Testis (tissue), 3 donors: ENCODE data around the gene ALDH2. TPM values are rescaled to one million over a fixed set of nuclear protein-coding genes. Genes with fewer than 3 reads are reported as not detected.
"Not testable (repeated sequence)": the region's sequence is repeated elsewhere in the genome, so short reads cannot be mapped to it uniquely, and the experiment has no call there.

Experiments used
- DNase-seq: peaks from one replicate; pipeline ENCODE4 v3.0.0-alpha.2; 2019
- H3K27ac ChIP-seq, 2 donors: fragments of 200-600 bp; sonication (generic); one replicate each; pipeline ENCODE4 v1.5.1; 2019
- H3K27me3 ChIP-seq: fragments of 200-600 bp; sonication (generic); one replicate; pipeline ENCODE4 v1.5.1; 2019
- H3K36me3 ChIP-seq: fragments of 200-600 bp; sonication (generic); one replicate; pipeline ENCODE4 v1.5.1; 2017; ENCODE audit warnings: low read depth; ENCODE audit errors: missing control alignments
- H3K4me1 ChIP-seq: fragments of 200-600 bp; sonication (generic); one replicate; pipeline ENCODE4 v1.5.1; 2019
- H3K4me3 ChIP-seq, 2 donors: fragments of 200-600 bp; sonication (generic); one replicate each; pipeline ENCODE4 v1.5.1; 2017 to 2019
- H3K9me3 ChIP-seq: fragments of 200-600 bp; sonication (generic); one replicate; pipeline ENCODE4 v1.5.1; 2017
- POLR2A ChIP-seq: fragments of 450-650 bp; IDR thresholded peaks from one replicate; pipeline ENCODE4 v1.6.1; 2017; ENCODE audit warnings: antibody characterized with exemption, mild to moderate bottlenecking, moderate library complexity
- WGBS, 2 donors: methylation state at CpG; one replicate each; pipeline ENCODE4 v1.1.5; 2018; 5-methylcytosine and 5-hydroxymethylcytosine counted together
- intact Hi-C: fragments of 100-400 bp; cut with DNase I; formaldehyde crosslinking; loops from one replicate; pipeline ENCODE4 v1.15.1; 2023; ENCODE audit warnings: low total_unique reads
- polyA plus RNA-seq: library from polyadenylated mRNA; stranded (reverse); fragments of 350-450 nt; fragmentation: Illumina TruSeq; extraction: RNeasy Lipid Tissue Mini Kit (QIAGEN cat#74804); gene quantifications from one replicate; pipeline ENCODE4 v1.2.3, GENCODE V29; 2014; ENCODE audit warnings: low read depth, low replicate concordance; ENCODE audit not compliant: insufficient read depth
- total RNA-seq, 2 donors: library from RNA; depleted of rRNA; stranded (reverse); fragments of >200 nt; gene quantifications; one replicate each; pipeline ENCODE4 v1.2.3, GENCODE V29; 2016
- TF ChIP-seq, protein P1 (sequence below), 3 experiments: fragments of 450-650 bp in 2 of 3; fragments of 200-600 bp in 1 of 3; sonication (generic) in 1 of 3; IDR thresholded peaks; one replicate each; pipeline ENCODE4 v1.5.1; 2016 to 2019; ENCODE audit warnings: antibody characterized with exemption in 3 of 3, mild to moderate bottlenecking in 2 of 3, moderate library complexity in 1 of 3

ALDH2 gene
- total and polyA plus RNA-seq, 3 donors from 2014 or later = 58.4 to 96.4 (median 76.6) TPM

DNA sequence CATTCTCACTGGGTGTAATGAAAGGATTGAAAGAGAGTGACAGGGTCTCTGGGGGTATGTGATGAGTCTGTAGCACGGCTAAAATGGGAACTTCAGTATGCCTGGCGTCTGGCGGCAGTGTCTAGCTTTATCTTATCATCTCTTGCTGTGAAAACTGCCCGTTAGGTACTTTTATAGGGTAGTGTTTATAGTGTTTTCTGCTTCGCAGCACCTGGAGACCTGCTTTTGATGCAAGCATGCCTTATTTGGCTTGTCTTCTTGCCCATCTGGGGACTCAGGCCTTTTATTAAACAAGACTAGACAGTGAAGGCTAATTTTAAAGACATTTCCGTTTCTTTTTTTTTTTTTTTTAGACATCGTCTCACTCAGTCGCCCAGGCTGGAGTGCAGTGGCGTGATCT, 36.3 kb upstream of the ALDH2 start:
- H3K36me3 ChIP-seq = no peaks in the 10 kb centered on the region
- DNase-seq = no peak
- 93 to 96% methylated on average over 9 of the region's 9 CpGs for WGBS, 2 donors
- no peaks in the 10 kb centered on the region for H3K9me3 ChIP-seq
- H3K27ac ChIP-seq = no peak overlapping the region
- H3K27me3 ChIP-seq = no peaks in the 10 kb centered on the region
- intact Hi-C loops = no loop called here
- H3K4me3 ChIP-seq = no peak overlapping the region
- H3K4me1 ChIP-seq = no peaks in the 10 kb centered on the region
- no peak for TF ChIP-seq POLR2A
- TF ChIP-seq, protein P1, sequence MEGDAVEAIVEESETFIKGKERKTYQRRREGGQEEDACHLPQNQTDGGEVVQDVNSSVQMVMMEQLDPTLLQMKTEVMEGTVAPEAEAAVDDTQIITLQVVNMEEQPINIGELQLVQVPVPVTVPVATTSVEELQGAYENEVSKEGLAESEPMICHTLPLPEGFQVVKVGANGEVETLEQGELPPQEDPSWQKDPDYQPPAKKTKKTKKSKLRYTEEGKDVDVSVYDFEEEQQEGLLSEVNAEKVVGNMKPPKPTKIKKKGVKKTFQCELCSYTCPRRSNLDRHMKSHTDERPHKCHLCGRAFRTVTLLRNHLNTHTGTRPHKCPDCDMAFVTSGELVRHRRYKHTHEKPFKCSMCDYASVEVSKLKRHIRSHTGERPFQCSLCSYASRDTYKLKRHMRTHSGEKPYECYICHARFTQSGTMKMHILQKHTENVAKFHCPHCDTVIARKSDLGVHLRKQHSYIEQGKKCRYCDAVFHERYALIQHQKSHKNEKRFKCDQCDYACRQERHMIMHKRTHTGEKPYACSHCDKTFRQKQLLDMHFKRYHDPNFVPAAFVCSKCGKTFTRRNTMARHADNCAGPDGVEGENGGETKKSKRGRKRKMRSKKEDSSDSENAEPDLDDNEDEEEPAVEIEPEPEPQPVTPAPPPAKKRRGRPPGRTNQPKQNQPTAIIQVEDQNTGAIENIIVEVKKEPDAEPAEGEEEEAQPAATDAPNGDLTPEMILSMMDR (IDR thresholded peaks at IDR 0.05) = no peak

DNA sequence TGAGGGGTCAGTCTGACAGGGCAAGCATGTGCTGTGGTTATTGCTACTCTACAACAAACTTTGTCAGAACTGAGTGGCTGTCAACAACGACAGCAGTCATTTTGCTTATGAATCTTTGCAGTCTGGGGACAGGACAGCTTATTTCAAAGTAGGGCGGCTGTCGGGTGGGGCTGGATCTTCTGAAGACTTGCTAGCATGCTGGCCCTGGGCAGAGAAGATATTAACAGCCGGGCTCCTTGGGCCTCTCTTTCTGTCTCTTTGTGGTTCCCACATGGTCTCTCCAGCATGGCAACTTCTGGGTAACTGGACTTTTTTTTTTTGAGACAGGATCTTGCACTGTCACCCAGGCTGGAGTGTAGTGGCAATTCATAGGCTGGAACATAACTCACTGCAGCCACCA, 33.9 kb upstream of the ALDH2 start:
- no peak for DNase-seq
- 91 to 93% methylated on average over 4 of the region's 4 CpGs for WGBS, 2 donors
- intact Hi-C loops = no loop called here
- TF ChIP-seq, protein P1 (IDR thresholded peaks at IDR 0.05) = no peak
- TF ChIP-seq POLR2A = no peak
- no peaks in the 10 kb centered on the region for H3K9me3 ChIP-seq
- no peak overlapping the region for H3K27ac ChIP-seq
- H3K4me3 ChIP-seq = no peak overlapping the region
- no peaks in the 10 kb centered on the region for H3K36me3 ChIP-seq
- no peaks in the 10 kb centered on the region for H3K4me1 ChIP-seq
- no peaks in the 10 kb centered on the region for H3K27me3 ChIP-seq

DNA sequence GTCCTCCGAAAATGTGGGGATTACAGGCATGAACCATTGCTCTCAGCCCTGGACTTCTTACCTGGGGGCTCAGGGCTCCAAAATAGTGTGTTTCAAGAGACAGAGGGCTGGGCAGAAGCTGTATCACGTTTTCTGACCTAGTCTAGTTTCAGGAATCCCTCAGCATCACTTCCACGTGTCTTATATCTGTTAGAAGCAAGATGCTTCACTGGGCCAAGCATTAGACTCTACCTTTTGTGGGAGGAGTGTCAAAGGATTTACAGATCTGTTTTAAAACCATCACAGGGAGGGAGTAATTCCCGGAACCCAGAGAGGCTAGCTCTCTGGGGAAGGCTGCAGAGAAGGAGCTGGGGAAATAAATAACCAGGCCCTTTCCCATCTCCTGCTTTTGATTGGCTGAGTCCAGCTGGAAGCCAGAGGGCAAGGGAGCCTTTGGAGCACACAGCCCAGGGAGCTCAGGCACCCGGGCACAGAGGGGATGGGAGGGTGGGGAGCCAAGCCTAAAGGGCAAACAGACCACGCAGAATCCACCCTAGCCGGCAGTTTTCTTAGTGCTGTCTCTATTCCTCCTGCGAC, 33.3 kb upstream of the ALDH2 start:
- H3K9me3 ChIP-seq = no peaks in the 10 kb centered on the region
- no peaks in the 10 kb centered on the region for H3K27me3 ChIP-seq
- no peaks in the 10 kb centered on the region for H3K36me3 ChIP-seq
- H3K4me1 ChIP-seq = no peaks in the 10 kb centered on the region
- no peak for TF ChIP-seq POLR2A
- TF ChIP-seq, protein P1 (IDR thresholded peaks at IDR 0.05) = no peak
- H3K4me3 ChIP-seq = no peak overlapping the region
- intact Hi-C loops = no loop called here
- no peak for DNase-seq
- 84 to 86% methylated on average over 5 to 8 of the region's 8 CpGs for WGBS, 2 donors
- no peak overlapping the region for H3K27ac ChIP-seq

DNA sequence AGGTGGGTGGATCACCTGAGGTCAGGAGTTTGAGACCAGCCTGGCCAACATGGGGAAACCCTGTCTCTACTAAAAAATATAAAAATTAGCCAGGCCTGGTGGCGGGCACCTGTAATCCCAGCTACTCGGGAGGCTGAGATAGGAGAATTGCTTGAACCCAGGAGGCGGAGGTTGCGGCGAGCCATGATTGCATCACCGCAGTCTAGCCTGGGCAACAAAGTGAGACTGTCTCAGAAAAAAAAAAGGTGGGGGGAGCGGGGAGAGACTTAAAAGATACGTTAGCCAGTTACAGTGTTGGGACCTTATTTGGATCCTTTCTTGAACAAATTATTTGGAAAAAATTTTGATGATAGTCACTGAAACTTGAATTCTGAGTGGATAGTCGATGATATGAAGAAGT, 27.2 kb upstream of the ALDH2 start:
- DNase-seq, H3K4me3 ChIP-seq, H3K36me3 ChIP-seq, H3K27ac ChIP-seq, intact Hi-C loops, H3K9me3 ChIP-seq, H3K27me3 ChIP-seq: not testable (repeated sequence)
- peaks cover 10% of the 10 kb centered on the region for H3K4me1 ChIP-seq
- WGBS, 2 donors = 94 to 98% methylated on average over 9 of the region's 9 CpGs

DNA sequence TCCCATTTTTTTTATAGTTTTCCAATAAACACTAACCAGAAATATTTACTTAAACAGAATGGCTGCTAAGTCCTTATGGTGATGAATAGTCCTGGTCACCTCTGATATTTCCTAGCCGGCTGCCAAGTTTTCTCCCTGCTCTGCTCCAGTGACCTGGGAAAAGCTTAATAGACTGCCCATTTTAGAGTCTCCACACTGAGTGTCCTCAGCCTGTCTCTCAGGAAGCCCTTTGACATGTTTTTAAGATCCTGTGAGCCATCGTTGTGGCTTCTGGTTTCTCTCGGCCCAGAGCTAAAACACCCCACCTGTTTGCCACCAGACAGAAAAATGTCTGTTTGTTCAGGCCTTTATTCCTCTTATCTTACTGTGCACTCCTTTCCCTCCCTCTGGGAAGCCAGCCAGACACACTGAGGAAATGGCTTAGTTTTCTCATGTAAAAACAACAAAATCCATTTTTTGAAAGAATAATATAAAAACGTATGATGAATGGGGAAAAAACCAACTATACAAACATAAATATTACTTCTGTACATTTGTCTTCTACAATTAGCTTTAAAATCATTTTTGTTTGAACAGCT, 25.4 kb upstream of the ALDH2 start:
- Histone ChIP-seq H3K36me3 (no peaks in the 10 kb centered on the region), H3K4me1 (peaks cover 10% of the 10 kb centered on the region), H3K27ac (peak overlapping the region; percentile 14 to 40), H3K27me3 (no peaks in the 10 kb centered on the region), H3K4me3 (no peak overlapping the region), H3K9me3 (no peaks in the 10 kb centered on the region)
- DNase-seq = peak; percentile 64
- 24 to 33% methylated on average over 4 of the region's 4 CpGs for WGBS, 2 donors
- TF ChIP-seq POLR2A = no peak
- TF ChIP-seq, protein P1 (IDR thresholded peaks at IDR 0.05) = no peak
- intact Hi-C loops = no loop called here
